GM12892 (cell line): ENCODE results near the gene OAS1.
"Not testable (repeated sequence)": the region's sequence is repeated elsewhere in the genome, so short reads cannot be mapped to it uniquely, and the experiment has no call there.

ENCODE experiments used
- DNase-seq: peaks from one replicate; pipeline ENCODE4 v3.0.0; 2011; ENCODE audit not compliant: insufficient read length
- FAIRE-seq: peaks from 2 replicates; lab custom pipeline; 2011; peaks lifted over from hg19 to GRCh38; lab: Jason Lieb, UNC
- POLR2A ChIP-seq: IDR thresholded peaks from 2 replicates; pipeline ENCODE4 v1.6.1; 2011; ENCODE audit warnings: low read depth, low read length, control low read depth
- POLR2AphosphoS5 ChIP-seq: IDR thresholded peaks from 2 replicates; pipeline ENCODE4 v1.6.1; 2011; ENCODE audit warnings: low read depth, low read length, control low read depth
- TAF1 ChIP-seq: IDR thresholded peaks from 2 replicates; pipeline ENCODE4 v1.6.1; 2011; ENCODE audit warnings: low read depth, mild to moderate bottlenecking, control low read depth, low read length, borderline replicate concordance

OAS1 gene

DNA sequence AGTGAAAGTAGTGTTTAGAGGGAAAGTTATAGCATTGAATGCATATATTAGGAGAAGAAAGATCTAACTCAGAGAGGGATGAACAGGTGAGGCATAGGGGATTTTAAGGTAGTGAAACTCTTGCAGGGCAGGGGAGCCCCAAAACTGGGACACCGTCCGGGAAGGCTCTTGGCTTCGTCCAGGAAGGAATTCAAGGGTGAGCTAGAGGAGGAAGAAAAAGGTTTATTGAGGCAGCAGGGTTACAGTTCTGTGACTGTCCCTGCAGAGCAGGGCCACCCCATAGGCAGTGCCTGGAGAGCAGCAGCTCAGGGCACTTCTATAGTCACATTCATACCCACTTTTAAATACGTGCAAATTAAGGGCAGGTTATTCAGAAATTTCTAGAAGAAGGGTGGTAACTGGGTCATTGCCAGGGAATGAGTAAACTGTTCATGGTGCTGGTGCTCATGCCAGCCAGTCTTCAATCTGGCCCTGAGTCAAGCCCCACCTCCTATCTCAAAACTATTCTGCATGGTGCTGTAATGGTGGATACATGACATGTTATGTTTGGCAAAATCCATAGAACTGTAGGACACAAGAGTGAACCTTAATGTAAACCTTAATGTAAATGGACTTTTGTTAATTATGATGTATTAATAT lies 1.2 kb upstream of the OAS1 start:
- FAIRE-seq: no peak
- TF ChIP-seq POLR2A (no peak), POLR2AphosphoS5 (no peak), TAF1 (no peak)

DNA sequence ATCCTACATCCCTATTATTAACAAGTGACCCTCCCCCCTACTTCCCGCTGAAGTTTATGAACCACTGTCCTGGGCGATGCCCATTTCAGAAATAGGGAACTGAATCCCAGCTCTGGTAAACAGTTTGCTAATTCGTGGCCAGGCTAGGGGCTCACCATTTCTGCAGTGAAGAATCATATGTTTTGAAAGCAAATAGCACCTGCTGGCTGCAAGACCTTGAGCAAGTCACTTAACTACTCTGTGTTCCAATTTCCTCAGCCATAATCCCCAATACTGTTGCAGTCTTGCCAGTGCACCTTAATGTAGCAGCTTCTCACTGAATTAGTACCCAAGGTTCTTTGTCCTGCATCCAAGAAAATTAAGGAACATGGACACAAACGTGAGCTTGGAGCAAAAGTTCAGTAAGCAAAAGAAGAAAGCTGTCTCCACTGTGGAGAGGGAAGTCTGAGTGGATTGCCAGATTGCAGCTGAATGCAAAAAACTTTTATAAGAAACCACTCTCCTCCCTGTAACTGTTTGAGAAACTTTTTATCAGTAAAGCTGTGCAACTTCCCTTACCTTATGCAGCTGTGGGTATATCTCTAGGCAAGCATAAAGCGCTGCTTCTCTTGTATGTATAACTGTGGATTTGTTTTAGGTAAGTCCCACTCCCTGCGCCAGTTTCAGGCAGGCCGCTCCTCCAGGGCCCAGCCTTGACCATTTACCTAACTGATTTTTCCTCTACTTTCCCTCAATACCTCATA lies 824 bp downstream of the OAS1 start:
- no peak; the same call in 1 of the 2 replicates for TF ChIP-seq POLR2A
- TF ChIP-seq TAF1: no peak
- TF ChIP-seq POLR2AphosphoS5: no peak
- DNase-seq (peak; percentile 22), FAIRE-seq (no peak)

More for the DNA sequence above, 1.2 kb upstream of the OAS1 start:
- DNase-seq: no peak

DNA sequence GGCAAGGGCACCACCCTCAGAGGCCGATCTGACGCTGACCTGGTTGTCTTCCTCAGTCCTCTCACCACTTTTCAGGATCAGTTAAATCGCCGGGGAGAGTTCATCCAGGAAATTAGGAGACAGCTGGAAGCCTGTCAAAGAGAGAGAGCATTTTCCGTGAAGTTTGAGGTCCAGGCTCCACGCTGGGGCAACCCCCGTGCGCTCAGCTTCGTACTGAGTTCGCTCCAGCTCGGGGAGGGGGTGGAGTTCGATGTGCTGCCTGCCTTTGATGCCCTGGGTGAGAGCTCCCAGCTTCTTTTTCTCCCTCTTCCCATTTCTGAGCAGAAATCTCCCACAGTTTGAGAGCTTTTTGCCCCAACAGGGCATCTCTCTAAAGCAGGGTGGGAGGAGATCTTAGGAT lies 1.8 kb downstream of the OAS1 start:
- no peak for DNase-seq
- FAIRE-seq: no peak
- TF ChIP-seq TAF1: no peak
- no peak for TF ChIP-seq POLR2A
- no peak for TF ChIP-seq POLR2AphosphoS5

DNA sequence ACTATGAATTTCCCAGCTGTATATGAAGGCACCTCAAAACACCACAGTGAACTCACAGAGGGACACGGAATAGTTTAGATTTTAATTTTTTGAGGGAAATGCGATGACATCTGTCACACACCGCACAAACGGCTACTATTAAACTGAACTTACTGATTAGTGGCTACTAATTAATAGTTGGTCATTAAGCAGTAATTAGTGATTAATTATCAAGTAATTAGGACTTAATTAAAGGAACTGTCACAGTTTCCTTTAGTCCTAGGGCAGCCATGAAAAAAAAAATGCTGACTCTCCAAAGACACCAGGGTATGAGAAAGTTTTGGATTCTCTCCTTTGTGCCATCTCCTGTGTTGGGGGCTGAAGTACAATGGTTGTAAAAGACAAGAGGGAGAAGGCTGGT lies 2.9 kb downstream of the OAS1 start:
- DNase-seq: no peak
- no peak for FAIRE-seq
- TF ChIP-seq POLR2A: no peak
- no peak for TF ChIP-seq POLR2AphosphoS5
- no peak for TF ChIP-seq TAF1

DNA sequence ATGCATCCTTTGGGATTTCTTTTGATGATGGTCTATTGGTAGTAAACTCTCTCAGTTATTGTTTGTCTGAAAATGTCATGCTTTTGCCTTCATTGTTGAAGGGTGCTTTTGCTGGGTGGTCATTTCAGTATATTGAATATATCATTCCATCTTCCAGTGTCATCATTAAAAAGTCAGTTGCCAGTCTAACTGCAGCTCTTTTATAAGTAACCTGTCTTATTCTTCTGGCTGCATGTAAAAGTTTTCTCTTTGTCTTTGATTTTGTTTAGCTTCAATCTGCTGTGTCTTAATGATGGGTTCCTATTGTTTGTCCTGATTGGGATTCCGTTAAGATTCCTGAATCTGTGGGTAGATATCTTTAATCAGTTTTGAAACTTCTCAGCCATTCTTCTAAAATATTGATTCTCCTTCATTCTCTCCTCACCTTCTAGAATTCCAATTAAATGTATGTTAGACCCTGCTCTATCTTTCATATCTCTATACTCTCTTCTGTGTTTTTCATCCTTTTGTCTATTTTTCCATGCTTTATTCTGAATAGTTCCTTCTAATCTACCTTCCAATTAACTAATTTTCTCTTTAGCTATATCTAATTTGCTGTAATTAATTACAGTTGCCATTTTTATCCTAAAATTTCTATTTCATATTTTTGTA lies 6.4 kb downstream of the OAS1 start:
- TF ChIP-seq TAF1: no peak
- no peak for TF ChIP-seq POLR2A
- TF ChIP-seq POLR2AphosphoS5: no peak
- DNase-seq (no peak), FAIRE-seq (no peak)

DNA sequence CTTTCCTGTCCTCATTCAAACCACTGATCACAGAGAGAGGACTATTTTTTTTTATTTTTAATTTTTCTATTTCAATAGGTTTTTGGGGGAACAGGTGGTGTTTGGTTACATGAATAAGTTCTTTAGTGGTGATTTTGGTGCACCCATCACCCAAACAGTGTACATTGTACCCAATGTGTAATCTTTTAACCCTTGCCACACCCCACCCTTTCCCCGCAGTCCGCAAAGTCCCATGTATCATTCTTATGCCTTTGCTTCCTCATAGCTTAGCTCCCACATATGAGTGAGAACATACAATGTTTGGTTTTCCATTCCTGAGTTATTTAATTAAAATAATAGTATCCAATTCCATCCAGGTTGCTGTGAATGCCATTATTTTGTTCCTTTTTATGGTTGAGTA lies 7.1 kb downstream of the OAS1 start:
- FAIRE-seq, DNase-seq: not testable (repeated sequence)

DNA sequence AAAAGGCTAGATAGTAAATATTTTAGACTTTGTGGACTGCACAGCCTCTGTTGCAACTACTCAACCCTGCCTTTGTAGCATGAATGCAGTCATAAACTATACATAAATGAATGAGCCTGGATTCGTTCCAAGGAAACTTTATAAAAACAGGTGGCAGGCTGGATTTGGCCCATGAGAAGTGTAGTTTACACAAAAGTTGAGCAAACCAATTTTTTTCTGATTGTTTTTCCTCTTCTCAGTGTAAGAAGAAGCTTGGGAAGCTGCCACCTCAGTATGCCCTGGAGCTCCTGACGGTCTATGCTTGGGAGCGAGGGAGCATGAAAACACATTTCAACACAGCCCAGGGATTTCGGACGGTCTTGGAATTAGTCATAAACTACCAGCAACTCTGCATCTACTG lies 9.5 kb downstream of the OAS1 start:
- FAIRE-seq: no peak

DNA sequence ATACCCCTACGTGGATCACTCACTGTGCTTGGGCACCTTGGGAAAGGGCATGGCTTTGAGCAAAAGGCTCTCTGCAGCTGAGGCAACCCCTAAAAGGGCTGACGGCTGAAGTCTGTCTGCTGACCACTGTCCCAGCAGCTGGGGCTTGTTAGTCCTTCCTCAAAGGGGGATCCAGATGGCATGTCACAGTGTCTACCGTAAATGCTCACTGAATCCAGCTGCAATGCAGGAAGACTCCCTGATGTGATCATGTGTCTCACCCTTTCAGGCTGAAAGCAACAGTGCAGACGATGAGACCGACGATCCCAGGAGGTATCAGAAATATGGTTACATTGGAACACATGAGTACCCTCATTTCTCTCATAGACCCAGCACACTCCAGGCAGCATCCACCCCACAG lies 12.4 kb downstream of the OAS1 start:
- FAIRE-seq: no peak
- DNase-seq: no peak
- TF ChIP-seq POLR2A (no peak), POLR2AphosphoS5 (no peak), TAF1 (no peak)

More for the DNA sequence above, 9.5 kb downstream of the OAS1 start:
- TF ChIP-seq TAF1: no peak
- TF ChIP-seq POLR2A: no peak
- TF ChIP-seq POLR2AphosphoS5: no peak
- DNase-seq: no peak

DNA sequence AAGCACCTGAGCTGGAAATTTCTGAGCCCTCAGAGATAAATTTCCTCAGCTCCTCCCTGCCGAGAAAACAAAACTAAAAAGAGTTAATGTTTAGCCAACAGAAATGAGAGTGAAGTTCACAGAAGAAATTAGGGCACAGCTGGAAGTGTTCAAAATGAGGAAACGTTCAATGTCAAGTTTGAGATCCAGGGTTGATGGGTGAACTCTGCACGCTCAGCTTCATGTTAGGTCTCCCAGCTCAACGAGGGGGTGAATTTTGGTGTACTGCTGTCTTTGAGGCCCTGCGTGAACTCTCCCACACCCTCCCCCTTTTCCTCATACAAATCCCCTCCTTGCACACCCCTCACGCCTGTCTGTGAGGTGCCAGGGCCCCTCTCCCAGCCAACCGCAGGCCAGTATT lies 18.2 kb downstream of the OAS1 start:
- DNase-seq: no peak
- no peak for TF ChIP-seq POLR2AphosphoS5
- no peak for TF ChIP-seq POLR2A
- no peak for TF ChIP-seq TAF1
- FAIRE-seq: peak; percentile 17

DNA sequence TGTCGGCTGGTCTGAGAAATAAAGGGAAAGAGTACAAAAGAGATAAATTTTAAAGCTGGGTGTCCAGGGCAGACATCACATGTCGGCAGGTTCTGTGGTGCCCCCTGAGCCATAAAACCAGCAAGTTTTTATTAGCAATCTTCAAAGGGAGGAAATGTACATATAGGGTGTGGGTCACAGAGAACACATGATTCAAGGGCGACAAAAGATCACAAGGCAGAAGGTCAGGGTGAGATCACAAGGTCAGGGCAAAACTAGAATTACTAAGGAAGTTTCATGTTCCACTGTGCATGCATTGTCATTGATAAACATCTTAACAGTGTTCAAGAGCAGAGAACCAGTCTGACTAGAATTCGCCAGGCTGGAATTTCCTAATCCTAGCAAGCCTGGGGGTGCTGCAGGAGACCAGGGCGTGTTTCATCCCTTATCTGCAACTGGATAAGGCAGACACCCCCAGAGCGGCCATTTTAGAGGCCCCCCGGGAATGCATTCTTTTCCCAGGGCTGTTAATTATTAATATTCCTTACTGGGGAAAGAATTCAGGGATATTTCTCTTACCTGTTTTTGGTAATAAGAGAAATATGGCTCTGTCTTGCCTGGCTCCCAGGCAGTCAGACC lies 19.8 kb downstream of the OAS1 start:
- peak; percentile 33 for FAIRE-seq

DNA sequence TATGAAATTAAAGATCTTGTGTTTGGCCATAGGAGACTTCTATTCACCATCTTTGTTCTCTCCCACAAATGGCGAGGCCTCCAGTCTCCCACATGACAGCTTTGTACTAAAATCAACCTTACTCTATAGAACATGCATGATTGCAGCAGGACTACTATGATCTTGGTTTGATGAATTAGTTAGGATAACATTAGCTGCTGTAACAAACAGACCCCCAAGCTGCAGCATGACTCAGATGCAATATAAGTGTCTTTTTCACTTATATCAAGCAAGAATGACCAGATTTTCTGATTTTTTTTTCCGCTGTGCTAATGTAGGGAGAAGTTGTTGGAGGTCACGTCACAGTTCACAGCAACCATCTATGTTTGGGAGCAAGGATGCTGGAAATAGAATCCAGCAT lies 20.7 kb downstream of the OAS1 start:
- no peak for FAIRE-seq
- no peak for TF ChIP-seq POLR2A
- no peak for TF ChIP-seq POLR2AphosphoS5
- no peak for TF ChIP-seq TAF1
- DNase-seq: no peak

More for the DNA sequence above, 19.8 kb downstream of the OAS1 start:
- DNase-seq: not testable (repeated sequence)
